HUES6 (cell line): ENCODE results near the gene CLSTN2.
A peak's percentile ranks its signal among the peaks of the same experiment; 100 is the strongest.

Source experiments
- H3K27ac ChIP-seq: 2 replicates; pipeline ENCODE4 v1.7.0; 2013; ENCODE audit warnings: low read depth, mild to moderate bottlenecking, low read length, inconsistent platforms
- H3K27me3 ChIP-seq: 2 replicates; pipeline ENCODE4 v1.6.1; 2013; ENCODE audit warnings: low read length; ENCODE audit not compliant: control insufficient read depth, insufficient read depth
- H3K36me3 ChIP-seq: 2 replicates; pipeline ENCODE4 v1.6.1; 2013; ENCODE audit warnings: low read length; ENCODE audit not compliant: control insufficient read depth, insufficient read depth
- H3K4me1 ChIP-seq: 2 replicates; pipeline ENCODE4 v1.6.1; 2013; ENCODE audit warnings: low read length; ENCODE audit not compliant: control insufficient read depth, insufficient read depth
- H3K4me3 ChIP-seq: 2 replicates; pipeline ENCODE4 v1.5.1; 2013; ENCODE audit warnings: low read depth, low read length
- H3K9ac ChIP-seq: one replicate; pipeline ENCODE4 v1.6.1; 2013; ENCODE audit warnings: mild to moderate bottlenecking, low read length
- H3K9me3 ChIP-seq: 2 replicates; pipeline ENCODE4 v1.6.1; 2013; ENCODE audit warnings: low read depth, low read length; ENCODE audit not compliant: control insufficient read depth, insufficient read depth

CLSTN2 gene

GRCh38 chr3:140188285-140188684 is 253.3 kb downstream of the CLSTN2 start:
- no peaks in the 10 kb centered on the region for H3K4me1 ChIP-seq
- no peak overlapping the region for H3K9ac ChIP-seq
- no peaks in the 10 kb centered on the region for H3K27me3 ChIP-seq
- H3K9me3 ChIP-seq, result no peaks in the 10 kb centered on the region
- H3K4me3 ChIP-seq, result no peak overlapping the region
- H3K27ac ChIP-seq, result no peak overlapping the region
- H3K36me3 ChIP-seq, result no peaks in the 10 kb centered on the region

- Histone ChIP-seq H3K9me3 (no peaks in the 10 kb centered on the region), H3K4me3 (no peak overlapping the region), H3K4me1 (no peaks in the 10 kb centered on the region), H3K9ac (no peak overlapping the region), H3K27ac (no peak overlapping the region), H3K36me3 (no peaks in the 10 kb centered on the region), H3K27me3 (no peaks in the 10 kb centered on the region)
These were observed 254.3 kb downstream of the CLSTN2 start for GRCh38 chr3:140189267-140189666.

- Histone ChIP-seq H3K4me1 (no peaks in the 10 kb centered on the region), H3K4me3 (no peak overlapping the region), H3K27ac (no peak overlapping the region), H3K27me3 (no peaks in the 10 kb centered on the region), H3K9me3 (no peaks in the 10 kb centered on the region), H3K9ac (no peak overlapping the region), H3K36me3 (no peaks in the 10 kb centered on the region)
These were observed 255.0 kb downstream of the CLSTN2 start for GRCh38 chr3:140189976-140190375.

- no peak overlapping the region for H3K4me3 ChIP-seq
- H3K4me1 ChIP-seq, result no peaks in the 10 kb centered on the region; the same call in 1 of the 2 replicates
- no peaks in the 10 kb centered on the region for H3K36me3 ChIP-seq
- H3K27ac ChIP-seq, result no peak overlapping the region
- no peaks in the 10 kb centered on the region for H3K9me3 ChIP-seq
- no peak overlapping the region for H3K9ac ChIP-seq
- H3K27me3 ChIP-seq, result no peaks in the 10 kb centered on the region
These were observed 262.0 kb downstream of the CLSTN2 start for GRCh38 chr3:140196970-140197369.

- no peaks in the 10 kb centered on the region for H3K27me3 ChIP-seq
- H3K4me1 ChIP-seq, result peaks cover 6% of the 10 kb centered on the region
- H3K9me3 ChIP-seq, result no peaks in the 10 kb centered on the region
- no peaks in the 10 kb centered on the region for H3K36me3 ChIP-seq
- no peak overlapping the region for H3K27ac ChIP-seq
- H3K4me3 ChIP-seq, result no peak overlapping the region
- H3K9ac ChIP-seq, result no peak overlapping the region
These were observed 263.3 kb downstream of the CLSTN2 start for GRCh38 chr3:140198242-140198641.

GRCh38 chr3:140199008-140199407 is 264.0 kb downstream of the CLSTN2 start:
- H3K36me3 ChIP-seq, result no peaks in the 10 kb centered on the region
- no peaks in the 10 kb centered on the region for H3K9me3 ChIP-seq
- no peaks in the 10 kb centered on the region for H3K27me3 ChIP-seq
- peaks cover 14% of the 10 kb centered on the region for H3K4me1 ChIP-seq
- H3K4me3 ChIP-seq, result no peak overlapping the region
- no peak overlapping the region for H3K9ac ChIP-seq
- no peak overlapping the region for H3K27ac ChIP-seq

- Histone ChIP-seq H3K27ac (no peak overlapping the region), H3K9ac (no peak overlapping the region), H3K27me3 (no peaks in the 10 kb centered on the region), H3K9me3 (no peaks in the 10 kb centered on the region), H3K4me1 (peaks cover 21% of the 10 kb centered on the region), H3K36me3 (no peaks in the 10 kb centered on the region), H3K4me3 (no peak overlapping the region)
These were observed 264.8 kb downstream of the CLSTN2 start for GRCh38 chr3:140199743-140200142.

GRCh38 chr3:140203510-140203909 is 268.5 kb downstream of the CLSTN2 start:
- Histone ChIP-seq H3K9me3 (no peaks in the 10 kb centered on the region), H3K27me3 (no peaks in the 10 kb centered on the region), H3K4me3 (0 out of 2 replicates have a peak overlapping the region, but pooled peaks have one; percentile 6), H3K27ac (peak overlapping the region; percentile 55; the same call in 1 of the 2 replicates), H3K36me3 (no peaks in the 10 kb centered on the region), H3K9ac (no peak overlapping the region), H3K4me1 (peaks cover 38% of the 10 kb centered on the region)

- peak overlapping the region; percentile 55; the same call in 1 of the 2 replicates for H3K27ac ChIP-seq
- H3K27me3 ChIP-seq, result no peaks in the 10 kb centered on the region
- peaks cover 38% of the 10 kb centered on the region for H3K4me1 ChIP-seq
- peak overlapping the region; percentile 11; the same call in 1 of the 2 replicates for H3K4me3 ChIP-seq
- H3K9ac ChIP-seq, result peak overlapping the region; percentile 25
- H3K36me3 ChIP-seq, result no peaks in the 10 kb centered on the region
- no peaks in the 10 kb centered on the region for H3K9me3 ChIP-seq
These were observed 269.4 kb downstream of the CLSTN2 start for GRCh38 chr3:140204271-140204984.

- no peak overlapping the region for H3K9ac ChIP-seq
- no peaks in the 10 kb centered on the region for H3K36me3 ChIP-seq
- peaks cover 38% of the 10 kb centered on the region for H3K4me1 ChIP-seq
- H3K27ac ChIP-seq, result no peak overlapping the region
- no peaks in the 10 kb centered on the region for H3K9me3 ChIP-seq
- H3K27me3 ChIP-seq, result peaks cover 3% of the 10 kb centered on the region; the same call in 1 of the 2 replicates
- H3K4me3 ChIP-seq, result no peak overlapping the region
These were observed 270.6 kb downstream of the CLSTN2 start for GRCh38 chr3:140205598-140205997.

GRCh38 chr3:140206196-140207040 is 271.4 kb downstream of the CLSTN2 start:
- H3K9me3 ChIP-seq, result no peaks in the 10 kb centered on the region
- peaks cover 3% of the 10 kb centered on the region; the same call in 1 of the 2 replicates for H3K27me3 ChIP-seq
- peaks cover 38% of the 10 kb centered on the region for H3K4me1 ChIP-seq
- no peak overlapping the region for H3K27ac ChIP-seq
- no peak overlapping the region for H3K9ac ChIP-seq
- no peak overlapping the region for H3K4me3 ChIP-seq
- no peaks in the 10 kb centered on the region for H3K36me3 ChIP-seq
